Measurements from ENCODE around the gene UBAC2. TPM values are rescaled to one million over a fixed set of nuclear protein-coding genes. Genes with fewer than 3 reads are reported as not detected.

UBAC2 gene
- total RNA-seq, 1 donor from 2014 or later, result 56.3 TPM

- DNase-seq (ENCODE audit: low spot score), result no peak
- intact Hi-C loops (cut with micrococcal nuclease), result loop anchor here (5.0 kb wide), 1 partner anchor 727 kb away; the partner anchor contains the start of gene PCCA
- Mint-ChIP-seq H3K27ac (peak overlapping the region; percentile 55), H3K4me3 (no peak overlapping the region), H3K36me3 (ENCODE audit: low read depth) (peaks cover 43% of the 10 kb centered on the region), H3K27me3 (ENCODE audit: insufficient read depth) (peaks cover under 1% of the 10 kb centered on the region), H3K4me1 (ENCODE audit: low read depth) (peaks cover 86% of the 10 kb centered on the region), H3K9me3 (no peaks in the 10 kb centered on the region)
Measured at GRCh38 chr13:99360696-99361095, 160.0 kb downstream of the UBAC2 start.

DNA sequence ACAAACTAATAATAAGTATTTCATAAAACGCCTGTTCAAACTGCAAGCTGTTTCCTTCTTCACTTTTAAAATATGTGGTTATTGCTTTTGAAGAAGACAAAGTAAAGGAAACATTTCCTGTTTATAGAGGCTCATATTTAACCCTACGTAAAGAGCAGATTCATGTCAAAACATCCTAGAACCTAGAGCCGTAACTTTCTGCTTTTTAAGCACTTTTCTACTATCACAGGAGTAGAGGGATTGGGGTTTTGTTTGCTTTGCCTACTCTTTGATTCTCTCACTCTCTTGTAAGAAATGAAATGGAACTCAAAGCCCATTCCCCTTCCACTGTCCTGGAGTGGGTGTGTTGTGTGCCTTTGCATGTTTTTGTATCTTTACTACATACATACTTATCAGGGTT is 160.5 kb downstream of the UBAC2 start:
- peak overlapping the region; percentile 82 for H3K27ac Mint-ChIP-seq
- H3K36me3 Mint-ChIP-seq (ENCODE audit: low read depth), result peaks cover 42% of the 10 kb centered on the region
- peak overlapping the region; percentile 46 for H3K4me3 Mint-ChIP-seq
- peaks cover 3% of the 10 kb centered on the region for H3K27me3 Mint-ChIP-seq (ENCODE audit: insufficient read depth)
- H3K9me3 Mint-ChIP-seq, result no peaks in the 10 kb centered on the region
- no peak for DNase-seq (ENCODE audit: low spot score)
- intact Hi-C loops (cut with micrococcal nuclease), result loop anchor here (5.0 kb wide), 1 partner anchor 726 kb away; the partner anchor contains the start of gene PCCA
- peaks cover 86% of the 10 kb centered on the region for H3K4me1 Mint-ChIP-seq (ENCODE audit: low read depth)

GRCh38 chr13:99362362-99362761 is 161.7 kb downstream of the UBAC2 start:
- intact Hi-C loops (cut with micrococcal nuclease), result loop anchor here (1.0 to 5.0 kb wide), 4 partner anchors 9 to 725 kb away; partner anchors contain the start of gene PCCA
- Mint-ChIP-seq H3K27me3 (ENCODE audit: insufficient read depth) (peaks cover 3% of the 10 kb centered on the region), H3K4me3 (no peak overlapping the region), H3K27ac (no peak overlapping the region), H3K9me3 (no peaks in the 10 kb centered on the region), H3K36me3 (ENCODE audit: low read depth) (peaks cover 42% of the 10 kb centered on the region), H3K4me1 (ENCODE audit: low read depth) (peaks cover 86% of the 10 kb centered on the region)
- no peak for DNase-seq (ENCODE audit: low spot score)

DNA sequence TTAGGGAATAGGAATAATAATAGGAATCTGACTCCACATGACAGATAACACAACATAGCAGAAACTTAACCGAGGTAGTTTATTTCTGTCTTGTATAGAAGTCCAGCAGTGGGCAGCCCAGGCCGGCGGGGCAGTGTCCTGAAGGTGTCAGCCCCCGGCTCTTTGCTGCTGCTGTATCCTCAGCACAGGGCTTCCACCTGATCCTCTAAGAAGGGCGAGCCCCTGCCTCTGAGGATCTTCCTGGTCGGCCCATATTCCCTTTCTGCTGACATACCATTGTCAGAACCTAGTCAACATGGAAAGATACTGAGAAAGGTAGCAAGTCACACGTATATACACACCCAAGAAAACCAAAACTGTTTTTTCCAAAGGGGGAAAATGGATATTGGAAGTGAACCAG is 162.7 kb downstream of the UBAC2 start:
- peaks cover 86% of the 10 kb centered on the region for H3K4me1 Mint-ChIP-seq (ENCODE audit: low read depth)
- H3K36me3 Mint-ChIP-seq (ENCODE audit: low read depth), result peaks cover 45% of the 10 kb centered on the region
- H3K27ac Mint-ChIP-seq, result no peak overlapping the region
- intact Hi-C loops (cut with micrococcal nuclease), result loop anchor here (2.0 to 5.0 kb wide), 2 partner anchors 41 to 724 kb away; partner anchors contain the start of gene PCCA
- H3K4me3 Mint-ChIP-seq, result no peak overlapping the region
- H3K9me3 Mint-ChIP-seq, result no peaks in the 10 kb centered on the region
- no peak for DNase-seq (ENCODE audit: low spot score)
- H3K27me3 Mint-ChIP-seq (ENCODE audit: insufficient read depth), result peaks cover 3% of the 10 kb centered on the region

GRCh38 chr13:99363949-99364348 is 163.3 kb downstream of the UBAC2 start:
- peaks cover 3% of the 10 kb centered on the region for H3K27me3 Mint-ChIP-seq (ENCODE audit: insufficient read depth)
- intact Hi-C loops (cut with micrococcal nuclease), result loop anchor here (2.0 to 5.0 kb wide), 2 partner anchors 41 to 723 kb away; partner anchors contain the start of gene PCCA
- H3K27ac Mint-ChIP-seq, result peak overlapping the region; percentile 11
- H3K4me1 Mint-ChIP-seq (ENCODE audit: low read depth), result peaks cover 84% of the 10 kb centered on the region
- DNase-seq (ENCODE audit: low spot score), result no peak
- no peak overlapping the region for H3K4me3 Mint-ChIP-seq
- H3K36me3 Mint-ChIP-seq (ENCODE audit: low read depth), result peaks cover 40% of the 10 kb centered on the region
- no peaks in the 10 kb centered on the region for H3K9me3 Mint-ChIP-seq

- DNase-seq (ENCODE audit: low spot score), result no peak
- peaks cover 75% of the 10 kb centered on the region for H3K4me1 Mint-ChIP-seq (ENCODE audit: low read depth)
Measured at GRCh38 chr13:99366075-99366987, 165.7 kb downstream of the UBAC2 start.

GRCh38 chr13:99367106-99367616 is 166.5 kb downstream of the UBAC2 start:
- peak overlapping the region; percentile 55 for H3K4me3 Mint-ChIP-seq
- no peaks in the 10 kb centered on the region for H3K9me3 Mint-ChIP-seq
- peaks cover 3% of the 10 kb centered on the region for H3K27me3 Mint-ChIP-seq (ENCODE audit: insufficient read depth)
- H3K27ac Mint-ChIP-seq, result no peak overlapping the region
- intact Hi-C loops (cut with micrococcal nuclease), result no loop called here
- H3K36me3 Mint-ChIP-seq (ENCODE audit: low read depth), result peaks cover 33% of the 10 kb centered on the region
- H3K4me1 Mint-ChIP-seq (ENCODE audit: low read depth), result peaks cover 75% of the 10 kb centered on the region
- DNase-seq (ENCODE audit: low spot score), result no peak

More at GRCh38 chr13:99366075-99366987, 165.7 kb downstream of the UBAC2 start:
- Mint-ChIP-seq H3K27me3 (ENCODE audit: insufficient read depth) (peaks cover 3% of the 10 kb centered on the region), H3K4me3 (no peak overlapping the region), H3K9me3 (no peaks in the 10 kb centered on the region), H3K27ac (no peak overlapping the region), H3K36me3 (ENCODE audit: low read depth) (peaks cover 35% of the 10 kb centered on the region)
- intact Hi-C loops (cut with micrococcal nuclease), result no loop called here

GRCh38 chr13:99367663-99368448 is 167.2 kb downstream of the UBAC2 start:
- DNase-seq (ENCODE audit: low spot score), result no peak
- Mint-ChIP-seq H3K4me1 (ENCODE audit: low read depth) (peaks cover 73% of the 10 kb centered on the region), H3K27me3 (ENCODE audit: insufficient read depth) (peaks cover 3% of the 10 kb centered on the region), H3K36me3 (ENCODE audit: low read depth) (peaks cover 33% of the 10 kb centered on the region), H3K9me3 (no peaks in the 10 kb centered on the region), H3K4me3 (peak overlapping the region; percentile 55), H3K27ac (peak overlapping the region; percentile 69)
- intact Hi-C loops (cut with micrococcal nuclease), result no loop called here

GRCh38 chr13:99370481-99371275 is 170.0 kb downstream of the UBAC2 start:
- Mint-ChIP-seq H3K4me1 (ENCODE audit: low read depth) (peaks cover 81% of the 10 kb centered on the region), H3K9me3 (no peaks in the 10 kb centered on the region), H3K36me3 (ENCODE audit: low read depth) (peaks cover 49% of the 10 kb centered on the region), H3K27ac (peak overlapping the region; percentile 40), H3K4me3 (peak overlapping the region; percentile 5), H3K27me3 (ENCODE audit: insufficient read depth) (peaks cover 6% of the 10 kb centered on the region)
- DNase-seq (ENCODE audit: low spot score), result no peak
- intact Hi-C loops (cut with micrococcal nuclease), result loop anchor here (1.0 to 2.0 kb wide), 3 partner anchors 8 to 56 kb away; no protein-coding TSS in a partner anchor

- intact Hi-C loops (cut with micrococcal nuclease), result loop anchor here (1.0 to 2.0 kb wide), 4 partner anchors 9 to 57 kb away; no protein-coding TSS in a partner anchor
- DNase-seq (ENCODE audit: low spot score), result no peak
- H3K9me3 Mint-ChIP-seq, result no peaks in the 10 kb centered on the region
- H3K27me3 Mint-ChIP-seq (ENCODE audit: insufficient read depth), result peaks cover 4% of the 10 kb centered on the region
- peaks cover 70% of the 10 kb centered on the region for H3K4me1 Mint-ChIP-seq (ENCODE audit: low read depth)
- H3K27ac Mint-ChIP-seq, result peak overlapping the region; percentile 26
- peaks cover 54% of the 10 kb centered on the region for H3K36me3 Mint-ChIP-seq (ENCODE audit: low read depth)
- H3K4me3 Mint-ChIP-seq, result peak overlapping the region; percentile 58
Measured at GRCh38 chr13:99371956-99372355, 171.3 kb downstream of the UBAC2 start.

DNA sequence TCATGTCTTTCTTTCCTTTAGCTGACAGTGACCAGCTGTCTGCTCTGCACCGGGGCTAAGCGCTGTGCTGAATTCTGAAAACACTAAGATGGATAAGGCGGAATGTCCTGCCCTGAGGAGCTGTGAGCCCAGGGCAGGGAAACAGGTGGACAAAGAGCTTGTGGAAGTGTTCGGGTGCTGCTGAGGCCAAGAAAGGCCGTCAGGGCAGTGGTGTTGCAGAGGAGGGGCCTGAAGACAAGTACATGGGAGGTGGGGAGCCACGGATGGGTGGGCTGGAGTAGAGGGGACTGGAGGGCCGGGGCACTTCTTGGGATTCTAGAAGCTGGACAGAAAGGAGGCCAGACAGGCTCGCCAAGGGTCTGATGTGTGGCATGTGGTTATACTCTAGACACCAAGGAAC is 172.8 kb downstream of the UBAC2 start:
- intact Hi-C loops (cut with micrococcal nuclease), result no loop called here
- Mint-ChIP-seq H3K27ac (no peak overlapping the region), H3K4me3 (no peak overlapping the region), H3K36me3 (ENCODE audit: low read depth) (peaks cover 52% of the 10 kb centered on the region), H3K9me3 (no peaks in the 10 kb centered on the region), H3K27me3 (ENCODE audit: insufficient read depth) (peaks cover 4% of the 10 kb centered on the region), H3K4me1 (ENCODE audit: low read depth) (peaks cover 59% of the 10 kb centered on the region)
- no peak for DNase-seq (ENCODE audit: low spot score)

Measured in activated T-helper 1 cell treated with anti-CD3 and anti-CD28 coated beads, Interleukin-12 subunit alpha, Interleukin-12 subunit beta, Interleukin-2, Interleukin-4 antibody, amounts not matched to agents 30 ng/mL and 10 ng/mL and 1 ng/mL, durations not matched to agents 14 hours and 24 hours and 36 hours (primary cell).